Loucy (cell line): ENCODE results near the gene WASF2.

Experiments used
- EZH2phosphoT487 ChIP-seq: fragments of 200-600 bp; IDR thresholded peaks from 2 replicates; pipeline ENCODE4 v1.6.1; 2018; ENCODE audit warnings: antibody characterized with exemption, mild to moderate bottlenecking, moderate library complexity, borderline replicate concordance
- TF ChIP-seq, protein P1 (sequence below): fragments of 200-600 bp; sonication (generic); conservative IDR thresholded peaks from 2 replicates; pipeline ENCODE4 v1.5.1; 2014; ENCODE audit warnings: mild to moderate bottlenecking, antibody characterized with exemption, low read length

DNA sequence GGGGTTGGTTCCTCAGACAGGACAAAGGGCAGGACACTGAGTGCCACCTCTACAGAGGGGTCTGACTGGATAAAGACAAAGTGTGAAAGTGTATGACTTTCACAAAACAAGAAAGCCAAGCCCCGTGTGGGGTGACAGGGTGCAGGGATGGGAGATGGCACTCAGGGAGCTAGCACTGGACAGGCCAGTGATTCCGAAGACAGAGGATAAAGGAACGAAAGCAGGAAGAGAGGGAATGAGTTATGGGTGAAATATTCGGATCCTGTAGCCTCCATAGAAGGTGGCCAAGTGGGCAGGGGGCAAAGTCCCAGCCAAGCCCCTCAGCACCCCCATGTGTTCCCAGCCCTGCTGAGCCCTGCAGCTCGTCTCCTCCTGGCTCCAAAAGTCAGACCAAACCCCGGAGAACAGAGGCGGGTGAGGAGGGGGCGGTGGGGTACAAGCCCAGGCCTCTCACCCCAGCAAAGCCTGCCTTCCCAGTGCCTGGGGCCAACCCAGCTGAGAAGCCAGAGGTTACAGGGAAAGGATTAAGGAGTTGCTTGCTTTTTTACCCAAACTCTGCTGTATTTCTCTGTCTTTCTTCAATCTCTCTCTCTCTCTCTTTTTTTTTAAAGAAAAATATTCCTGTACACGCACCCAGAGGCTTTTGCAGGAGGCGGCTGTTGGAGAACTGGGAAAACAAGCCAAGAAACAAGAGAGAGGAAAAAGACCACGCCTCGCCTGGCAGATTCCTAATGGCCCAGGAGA, 14.0 kb upstream of the WASF2 start:
- TF ChIP-seq, protein P1, sequence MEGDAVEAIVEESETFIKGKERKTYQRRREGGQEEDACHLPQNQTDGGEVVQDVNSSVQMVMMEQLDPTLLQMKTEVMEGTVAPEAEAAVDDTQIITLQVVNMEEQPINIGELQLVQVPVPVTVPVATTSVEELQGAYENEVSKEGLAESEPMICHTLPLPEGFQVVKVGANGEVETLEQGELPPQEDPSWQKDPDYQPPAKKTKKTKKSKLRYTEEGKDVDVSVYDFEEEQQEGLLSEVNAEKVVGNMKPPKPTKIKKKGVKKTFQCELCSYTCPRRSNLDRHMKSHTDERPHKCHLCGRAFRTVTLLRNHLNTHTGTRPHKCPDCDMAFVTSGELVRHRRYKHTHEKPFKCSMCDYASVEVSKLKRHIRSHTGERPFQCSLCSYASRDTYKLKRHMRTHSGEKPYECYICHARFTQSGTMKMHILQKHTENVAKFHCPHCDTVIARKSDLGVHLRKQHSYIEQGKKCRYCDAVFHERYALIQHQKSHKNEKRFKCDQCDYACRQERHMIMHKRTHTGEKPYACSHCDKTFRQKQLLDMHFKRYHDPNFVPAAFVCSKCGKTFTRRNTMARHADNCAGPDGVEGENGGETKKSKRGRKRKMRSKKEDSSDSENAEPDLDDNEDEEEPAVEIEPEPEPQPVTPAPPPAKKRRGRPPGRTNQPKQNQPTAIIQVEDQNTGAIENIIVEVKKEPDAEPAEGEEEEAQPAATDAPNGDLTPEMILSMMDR = no peak
- TF ChIP-seq EZH2phosphoT487 = no peak
